Suprapubic skin (tissue), 4 donors: Measurements from ENCODE around the gene NUDT9. TPM values are rescaled to one million over a fixed set of nuclear protein-coding genes. Genes with fewer than 3 reads are reported as not detected.
"Not testable (repeated sequence)": the region's sequence is repeated elsewhere in the genome, so short reads cannot be mapped to it uniquely, and the experiment has no call there.

Experiments
- DNase-seq, 2 donors: peaks; one replicate each; pipeline ENCODE4 v3.0.0-alpha.2; 2019; ENCODE audit warnings: low spot score in 2 of 2
- H3K27ac ChIP-seq: fragments of 200-600 bp; sonication (generic); one replicate; pipeline ENCODE4 v1.5.1; 2019
- H3K27me3 ChIP-seq: fragments of 200-600 bp; sonication (generic); one replicate; pipeline ENCODE4 v1.5.1; 2019
- H3K36me3 ChIP-seq: fragments of 200-600 bp; sonication (generic); one replicate; pipeline ENCODE4 v1.5.1; 2019
- H3K4me1 ChIP-seq: fragments of 200-600 bp; sonication (generic); one replicate; pipeline ENCODE4 v1.5.1; 2019
- H3K4me3 ChIP-seq: fragments of 200-600 bp; sonication (generic); one replicate; pipeline ENCODE4 v1.5.1; 2019; ENCODE audit warnings: mild to moderate bottlenecking
- H3K9me3 ChIP-seq: fragments of 200-600 bp; sonication (generic); one replicate; pipeline ENCODE4 v1.5.1; 2019
- CTCF ChIP-seq, 2 donors: fragments of 200-600 bp in 1 of 2; fragments of 450-650 bp in 1 of 2; sonication (generic) in 1 of 2; IDR thresholded peaks; one replicate each; pipeline ENCODE4 v1.5.1; 2016 to 2019; ENCODE audit warnings: antibody characterized with exemption in 2 of 2, mild to moderate bottlenecking in 1 of 2, moderate library complexity in 1 of 2
- EP300 ChIP-seq: sonication (generic); formaldehyde crosslinking; IDR thresholded peaks from one replicate; pipeline ENCODE4 v1.6.1; 2017; ENCODE audit warnings: antibody characterized with exemption
- POLR2A ChIP-seq, 2 donors: fragments of 450-650 bp; IDR thresholded peaks; one replicate each; pipeline ENCODE4 v1.6.1; 2017; ENCODE audit warnings: antibody characterized with exemption in 2 of 2, mild to moderate bottlenecking in 2 of 2, moderate library complexity in 2 of 2
- POLR2AphosphoS5 ChIP-seq, 3 donors: sonication (generic); formaldehyde crosslinking; IDR thresholded peaks; one replicate each; pipeline ENCODE4 v1.6.1; 2017; ENCODE audit warnings: antibody characterized with exemption in 3 of 3
- WGBS: methylation state at CpG from one replicate; pipeline ENCODE4 v1.1.5; 2018; 5-methylcytosine and 5-hydroxymethylcytosine counted together
- total RNA-seq, 4 donors: library from RNA; depleted of rRNA; stranded (reverse); fragments of >200 nt; gene quantifications; one replicate each; pipeline ENCODE4 v1.1.0, GENCODE V29; 2016

NUDT9 gene
- total RNA-seq, 4 donors from 2014 or later: 11.9 to 31.5 (median 15.6) TPM

- WGBS: 91% methylated on average over 1 of the region's 1 CpG
- Histone ChIP-seq H3K27ac (no peak overlapping the region), H3K4me1 (no peaks in the 10 kb centered on the region), H3K4me3 (no peak overlapping the region), H3K27me3 (no peaks in the 10 kb centered on the region), H3K9me3 (no peaks in the 10 kb centered on the region), H3K36me3 (peaks cover 55% of the 10 kb centered on the region)
- no peak for TF ChIP-seq POLR2AphosphoS5 (IDR thresholded peaks at IDR 0.05)
- no peak for TF ChIP-seq EP300
- no peak for DNase-seq
Measured at GRCh38 chr4:87444741-87445140, 22.4 kb downstream of the NUDT9 start.

GRCh38 chr4:87445964-87446363, 23.6 kb downstream of the NUDT9 start:
- no peaks in the 10 kb centered on the region for H3K4me1 ChIP-seq
- no peak for DNase-seq

GRCh38 chr4:87446375-87446774, 24.0 kb downstream of the NUDT9 start:
- not testable (repeated sequence) for H3K4me3 ChIP-seq, H3K9me3 ChIP-seq, H3K27ac ChIP-seq, H3K27me3 ChIP-seq, DNase-seq, H3K4me1 ChIP-seq
- H3K36me3 ChIP-seq: peaks cover 60% of the 10 kb centered on the region
- 84% methylated on average over 6 of the region's 6 CpGs for WGBS

More at GRCh38 chr4:87445964-87446363, 23.6 kb downstream of the NUDT9 start:
- Histone ChIP-seq H3K27ac (no peak overlapping the region), H3K36me3 (peaks cover 56% of the 10 kb centered on the region), H3K27me3 (no peaks in the 10 kb centered on the region), H3K9me3 (no peaks in the 10 kb centered on the region), H3K4me3 (no peak overlapping the region)
- 62% methylated on average over 3 of the region's 3 CpGs for WGBS
- TF ChIP-seq EP300: no peak
- no peak for TF ChIP-seq CTCF (IDR thresholded peaks at IDR 0.05)
- no peak for TF ChIP-seq POLR2A (IDR thresholded peaks at IDR 0.05)
- no peak for TF ChIP-seq POLR2AphosphoS5 (IDR thresholded peaks at IDR 0.05)

- no peak for TF ChIP-seq CTCF (IDR thresholded peaks at IDR 0.05)
- no peak for TF ChIP-seq EP300
- no peak for TF ChIP-seq POLR2AphosphoS5 (IDR thresholded peaks at IDR 0.05)
- no peak for TF ChIP-seq POLR2A (IDR thresholded peaks at IDR 0.05)
- peaks cover 42% of the 10 kb centered on the region for H3K36me3 ChIP-seq
- DNase-seq: no peak
- H3K27me3 ChIP-seq: no peaks in the 10 kb centered on the region
- H3K4me3 ChIP-seq: no peak overlapping the region
- H3K4me1 ChIP-seq: no peaks in the 10 kb centered on the region
- H3K27ac ChIP-seq: no peak overlapping the region
- no peaks in the 10 kb centered on the region for H3K9me3 ChIP-seq
Measured at GRCh38 chr4:87451537-87451936, 29.2 kb downstream of the NUDT9 start.

- WGBS: 94% methylated on average over 4 of the region's 4 CpGs
- Histone ChIP-seq H3K4me3 (no peak overlapping the region), H3K36me3 (peaks cover 18% of the 10 kb centered on the region), H3K27ac (no peak overlapping the region), H3K9me3 (no peaks in the 10 kb centered on the region), H3K4me1 (no peaks in the 10 kb centered on the region), H3K27me3 (no peaks in the 10 kb centered on the region)
- no peak for DNase-seq
- TF ChIP-seq CTCF (IDR thresholded peaks at IDR 0.05) (no peak), POLR2A (IDR thresholded peaks at IDR 0.05) (no peak), POLR2AphosphoS5 (IDR thresholded peaks at IDR 0.05) (no peak), EP300 (no peak)
Measured at GRCh38 chr4:87458913-87459312, 36.5 kb downstream of the NUDT9 start.

- H3K9me3 ChIP-seq: no peaks in the 10 kb centered on the region
- no peak overlapping the region for H3K27ac ChIP-seq
- no peak for TF ChIP-seq POLR2A (IDR thresholded peaks at IDR 0.05)
- no peak for TF ChIP-seq POLR2AphosphoS5 (IDR thresholded peaks at IDR 0.05)
- peaks cover 14% of the 10 kb centered on the region for H3K36me3 ChIP-seq
- no peak for DNase-seq
- no peak overlapping the region for H3K4me3 ChIP-seq
- no peaks in the 10 kb centered on the region for H3K27me3 ChIP-seq
- no peaks in the 10 kb centered on the region for H3K4me1 ChIP-seq
Measured at GRCh38 chr4:87461281-87461700, 38.9 kb downstream of the NUDT9 start.

GRCh38 chr4:87462102-87462501, 39.7 kb downstream of the NUDT9 start:
- peaks cover 13% of the 10 kb centered on the region for H3K36me3 ChIP-seq
- H3K27ac ChIP-seq: no peak overlapping the region
- no peaks in the 10 kb centered on the region for H3K27me3 ChIP-seq
- no peak for DNase-seq
- no peaks in the 10 kb centered on the region for H3K4me1 ChIP-seq
- no peaks in the 10 kb centered on the region for H3K9me3 ChIP-seq
- TF ChIP-seq EP300 (no peak), POLR2AphosphoS5 (IDR thresholded peaks at IDR 0.05) (no peak), POLR2A (IDR thresholded peaks at IDR 0.05) (no peak), CTCF (IDR thresholded peaks at IDR 0.05) (no peak)
- H3K4me3 ChIP-seq: no peak overlapping the region
- WGBS: 77% methylated on average over 2 of the region's 2 CpGs
